Limb (tissue), 2 donors: ENCODE measurements around the gene PLA2G2D.

ENCODE experiments used
- DNase-seq, 2 donors: peaks; one replicate each; pipeline ENCODE4 v3.0.0-alpha.2; 2016; ENCODE audit errors: extremely low spot score in 2 of 2

Gene PLA2G2D

GRCh38 chr1:20068722-20069121 is 50.6 kb downstream of the PLA2G2D start:
- DNase-seq = no peak

GRCh38 chr1:20063861-20064292 is 55.5 kb downstream of the PLA2G2D start:
- DNase-seq = no peak
